PFSK-1 (cell line): ENCODE data around the gene CLIC3.

ENCODE experiments used
- FOXP2 ChIP-seq: optimal IDR thresholded peaks from 2 replicates; pipeline ENCODE3; 2011; ENCODE audit warnings: borderline replicate concordance, control low read depth, inconsistent platforms; ENCODE audit not compliant: insufficient read depth; ENCODE audit errors: extremely low read length, extremely low read depth
- POLR2AphosphoS5 ChIP-seq: IDR thresholded peaks from 2 replicates; pipeline ENCODE4 v1.6.1; 2012; ENCODE audit warnings: low read depth, mild to moderate bottlenecking, control low read depth, low read length, moderate library complexity
- REST ChIP-seq, 2 experiments: IDR thresholded peaks; 2 replicates each; pipeline versions ENCODE4 v1.6.1 to v1.8.0; 2011 to 2012; ENCODE audit warnings: low read depth in 2 of 2, low read length in 2 of 2, control low read depth in 1 of 2, inconsistent platforms in 1 of 2, mild to moderate bottlenecking in 1 of 2, moderate library complexity in 1 of 2; ENCODE audit not compliant: insufficient read depth in 1 of 2
- SIN3A ChIP-seq: IDR thresholded peaks from 2 replicates; pipeline ENCODE4 v1.6.1; 2012; ENCODE audit warnings: mild to moderate bottlenecking, low read length, moderate library complexity, borderline replicate concordance; ENCODE audit not compliant: insufficient read depth
- TAF1 ChIP-seq: IDR thresholded peaks from 2 replicates; pipeline ENCODE4 v1.6.1; 2012; ENCODE audit warnings: low read length, control low read depth, borderline replicate concordance; ENCODE audit not compliant: insufficient read depth

Gene CLIC3

GRCh38 chr9:136962701-136963248 is 33.6 kb downstream of the CLIC3 start:
- TF ChIP-seq REST (IDR thresholded peaks at IDR 0.05; ENCODE audit: insufficient read depth in 1 of 2, low read depth in 2 of 2, low read length in 2 of 2): no peak
- TF ChIP-seq SIN3A: no peak
- no peak for TF ChIP-seq POLR2AphosphoS5
- TF ChIP-seq FOXP2: no peak
- no peak for TF ChIP-seq TAF1

GRCh38 chr9:136962163-136962562 is 34.2 kb downstream of the CLIC3 start:
- TF ChIP-seq TAF1 (no peak), SIN3A (no peak), POLR2AphosphoS5 (no peak)

- TF ChIP-seq REST (IDR thresholded peaks at IDR 0.05; ENCODE audit: insufficient read depth in 1 of 2, low read depth in 2 of 2, low read length in 2 of 2) (no peak), TAF1 (no peak), POLR2AphosphoS5 (no peak), FOXP2 (no peak), SIN3A (no peak)
These were observed 34.9 kb downstream of the CLIC3 start for GRCh38 chr9:136961279-136962065.

- no peak for TF ChIP-seq TAF1
- TF ChIP-seq REST (IDR thresholded peaks at IDR 0.05; ENCODE audit: insufficient read depth in 1 of 2, low read depth in 2 of 2, low read length in 2 of 2): no peak
- no peak for TF ChIP-seq SIN3A
- TF ChIP-seq FOXP2: no peak
- TF ChIP-seq POLR2AphosphoS5: no peak
These were observed 35.5 kb downstream of the CLIC3 start for GRCh38 chr9:136960938-136961275.

- TF ChIP-seq REST (IDR thresholded peaks at IDR 0.05; ENCODE audit: insufficient read depth in 1 of 2, low read depth in 2 of 2, low read length in 2 of 2): no peak
- TF ChIP-seq POLR2AphosphoS5: no peak
- no peak for TF ChIP-seq TAF1
- no peak for TF ChIP-seq FOXP2
- no peak for TF ChIP-seq SIN3A
These were observed 36.0 kb downstream of the CLIC3 start for GRCh38 chr9:136960212-136960937.
